ENCODE measurements around the gene PALLD. TPM values are rescaled to one million over a fixed set of nuclear protein-coding genes. Genes with fewer than 3 reads are reported as not detected.

Gene PALLD
- total RNA-seq, 1 donor from 2014 or later: 85.7 TPM

DNA sequence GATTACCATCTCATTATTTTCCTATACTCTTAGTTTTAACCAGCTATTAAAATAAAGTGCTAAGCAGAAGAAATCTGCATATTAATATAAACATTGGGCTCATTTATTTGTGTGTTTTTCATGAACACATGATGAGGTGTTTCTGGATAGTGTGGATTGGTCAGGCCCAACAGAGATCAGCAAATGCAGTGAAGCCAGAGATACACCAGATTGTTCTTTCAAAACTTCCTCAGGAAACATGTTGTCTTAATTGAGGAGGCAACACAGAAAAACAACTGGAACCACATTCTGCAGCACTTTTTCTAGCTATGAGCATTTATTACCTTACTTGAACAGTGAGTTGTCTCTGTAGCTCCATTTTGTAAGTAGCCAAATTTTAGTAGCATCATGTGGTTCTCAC, 69.9 kb downstream of the PALLD start:
- Mint-ChIP-seq H3K4me3 (no peak overlapping the region), H3K4me1 (peaks cover 14% of the 10 kb centered on the region), H3K27me3 (ENCODE audit: insufficient read depth, low read depth) (no peaks in the 10 kb centered on the region), H3K36me3 (no peaks in the 10 kb centered on the region), H3K27ac (no peak overlapping the region), H3K9me3 (no peaks in the 10 kb centered on the region)
- H3K9ac ChIP-seq: no peak overlapping the region
- H3K4me3 ChIP-seq: no peak overlapping the region
- H2AFZ ChIP-seq (replicated peaks): no peak overlapping the region
- no peak for DNase-seq (ENCODE audit: low spot score)
- H4K20me1 ChIP-seq (ENCODE audit: low read depth): no peaks in the 10 kb centered on the region
- H3K4me2 ChIP-seq: no peak overlapping the region
- no peaks in the 10 kb centered on the region for H3K79me2 ChIP-seq (ENCODE audit: low read depth)
- H3K4me1 ChIP-seq: no peaks in the 10 kb centered on the region
- no peaks in the 10 kb centered on the region for H3K9me3 ChIP-seq (ENCODE audit: low read depth)
- H3F3A ChIP-seq (ENCODE audit: low read depth): no peaks in the 10 kb centered on the region
- H3K27ac ChIP-seq: no peak overlapping the region
- TF ChIP-seq EZH2phosphoT487 (IDR thresholded peaks at IDR 0.05): no peak
- no peak for TF ChIP-seq EZH2 (IDR thresholded peaks at IDR 0.05)
- TF ChIP-seq, protein P1, sequence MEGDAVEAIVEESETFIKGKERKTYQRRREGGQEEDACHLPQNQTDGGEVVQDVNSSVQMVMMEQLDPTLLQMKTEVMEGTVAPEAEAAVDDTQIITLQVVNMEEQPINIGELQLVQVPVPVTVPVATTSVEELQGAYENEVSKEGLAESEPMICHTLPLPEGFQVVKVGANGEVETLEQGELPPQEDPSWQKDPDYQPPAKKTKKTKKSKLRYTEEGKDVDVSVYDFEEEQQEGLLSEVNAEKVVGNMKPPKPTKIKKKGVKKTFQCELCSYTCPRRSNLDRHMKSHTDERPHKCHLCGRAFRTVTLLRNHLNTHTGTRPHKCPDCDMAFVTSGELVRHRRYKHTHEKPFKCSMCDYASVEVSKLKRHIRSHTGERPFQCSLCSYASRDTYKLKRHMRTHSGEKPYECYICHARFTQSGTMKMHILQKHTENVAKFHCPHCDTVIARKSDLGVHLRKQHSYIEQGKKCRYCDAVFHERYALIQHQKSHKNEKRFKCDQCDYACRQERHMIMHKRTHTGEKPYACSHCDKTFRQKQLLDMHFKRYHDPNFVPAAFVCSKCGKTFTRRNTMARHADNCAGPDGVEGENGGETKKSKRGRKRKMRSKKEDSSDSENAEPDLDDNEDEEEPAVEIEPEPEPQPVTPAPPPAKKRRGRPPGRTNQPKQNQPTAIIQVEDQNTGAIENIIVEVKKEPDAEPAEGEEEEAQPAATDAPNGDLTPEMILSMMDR (IDR thresholded peaks at IDR 0.05): no peak
- H3K36me3 ChIP-seq: no peaks in the 10 kb centered on the region
- no peaks in the 10 kb centered on the region for H3K27me3 ChIP-seq

DNA sequence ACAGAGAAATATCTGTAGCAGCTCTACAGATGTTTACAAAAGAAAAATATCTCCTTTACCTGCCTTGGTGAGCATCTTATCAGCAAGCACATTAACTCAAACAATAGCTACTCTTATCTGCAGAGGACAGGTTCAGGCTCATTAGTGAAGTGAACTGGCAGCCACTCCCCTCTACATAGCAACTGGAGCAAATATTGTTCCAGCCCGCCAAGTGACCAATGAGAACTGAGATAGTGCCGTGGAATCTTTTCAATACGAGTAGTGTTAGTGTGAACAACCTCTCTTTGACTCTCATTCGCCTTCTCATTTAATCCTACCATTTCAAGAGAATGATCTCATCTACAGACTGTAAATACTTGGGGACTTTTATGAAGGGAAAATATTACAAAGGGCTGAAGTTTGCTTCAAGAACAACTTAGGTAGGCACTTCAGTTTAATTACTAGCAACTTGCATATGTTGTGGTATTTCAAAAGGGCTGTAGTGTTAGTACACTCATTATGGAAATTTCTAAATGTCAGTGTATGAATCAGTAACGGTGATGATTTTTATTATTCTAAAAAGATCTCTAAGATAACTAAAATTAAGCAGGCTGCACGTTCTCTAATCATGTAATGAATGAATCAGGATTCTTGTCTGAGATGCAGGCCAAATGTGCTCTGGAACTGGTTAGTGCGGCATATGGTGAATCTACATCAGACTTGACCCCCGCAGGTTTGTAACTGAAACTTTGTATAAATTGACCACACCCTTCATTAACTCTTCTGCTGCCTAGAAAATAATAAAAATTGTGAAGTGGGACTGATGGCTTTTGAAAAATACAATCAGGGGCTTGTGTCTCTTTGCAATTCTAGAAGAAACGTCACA, 72.4 kb downstream of the PALLD start:
- H3K4me3 Mint-ChIP-seq: no peak overlapping the region
- peaks cover 2% of the 10 kb centered on the region for H3K9me3 Mint-ChIP-seq
- peaks cover 16% of the 10 kb centered on the region for H3K4me1 Mint-ChIP-seq
- no peak overlapping the region for H3K27ac ChIP-seq
- H3K9ac ChIP-seq: no peak overlapping the region
- H3K4me2 ChIP-seq: no peak overlapping the region
- no peak overlapping the region for H3K27ac Mint-ChIP-seq
- H3K4me1 ChIP-seq: no peaks in the 10 kb centered on the region
- no peak overlapping the region for H3K4me3 ChIP-seq
- H3K36me3 Mint-ChIP-seq: peaks cover 2% of the 10 kb centered on the region
- no peaks in the 10 kb centered on the region for H4K20me1 ChIP-seq (ENCODE audit: low read depth)
- no peak for TF ChIP-seq EZH2phosphoT487 (IDR thresholded peaks at IDR 0.05)
- H3K27me3 ChIP-seq: no peaks in the 10 kb centered on the region
- no peak overlapping the region for H2AFZ ChIP-seq (replicated peaks)
- H3K79me2 ChIP-seq (ENCODE audit: low read depth): no peaks in the 10 kb centered on the region
- DNase-seq (ENCODE audit: low spot score): no peak
- H3K9me3 ChIP-seq (ENCODE audit: low read depth): no peaks in the 10 kb centered on the region
- H3F3A ChIP-seq (ENCODE audit: low read depth): no peaks in the 10 kb centered on the region
- H3K36me3 ChIP-seq: no peaks in the 10 kb centered on the region
- no peaks in the 10 kb centered on the region for H3K27me3 Mint-ChIP-seq (ENCODE audit: insufficient read depth, low read depth)

DNA sequence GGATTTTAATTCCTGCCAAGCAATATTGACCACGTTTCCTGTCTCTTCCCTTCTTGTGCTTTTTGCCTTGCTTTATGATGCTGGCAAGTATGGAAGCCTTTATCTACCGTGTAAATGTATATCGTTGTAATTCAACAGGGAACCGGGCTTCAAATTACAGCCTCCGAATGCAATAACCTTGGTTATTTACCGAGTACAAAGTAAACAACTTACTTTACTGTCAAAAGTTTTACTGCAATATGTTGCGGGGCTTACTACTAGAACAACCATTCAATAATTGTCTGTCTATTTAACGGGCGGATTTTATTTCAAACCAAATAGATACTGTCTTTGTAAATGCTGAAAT, 73.1 kb downstream of the PALLD start:
- no peak overlapping the region for H3K27ac Mint-ChIP-seq
- H3K4me3 Mint-ChIP-seq: no peak overlapping the region
- Histone ChIP-seq H3K4me1 (peaks cover 4% of the 10 kb centered on the region), H3K9me3 (ENCODE audit: low read depth) (no peaks in the 10 kb centered on the region), H4K20me1 (ENCODE audit: low read depth) (no peaks in the 10 kb centered on the region), H3F3A (ENCODE audit: low read depth) (no peaks in the 10 kb centered on the region), H3K4me2 (no peak overlapping the region), H3K9ac (no peak overlapping the region), H3K27me3 (no peaks in the 10 kb centered on the region), H3K27ac (no peak overlapping the region), H3K79me2 (ENCODE audit: low read depth) (no peaks in the 10 kb centered on the region), H3K4me3 (no peak overlapping the region), H3K36me3 (no peaks in the 10 kb centered on the region), H2AFZ (replicated peaks) (no peak overlapping the region)
- no peak for DNase-seq (ENCODE audit: low spot score)
- TF ChIP-seq EZH2 (IDR thresholded peaks at IDR 0.05): no peak
- TF ChIP-seq, protein P1 (IDR thresholded peaks at IDR 0.05): no peak
- no peak for TF ChIP-seq EZH2phosphoT487 (IDR thresholded peaks at IDR 0.05)
- peaks cover 22% of the 10 kb centered on the region for H3K4me1 Mint-ChIP-seq
- peaks cover 2% of the 10 kb centered on the region for H3K36me3 Mint-ChIP-seq
- peaks cover 2% of the 10 kb centered on the region for H3K9me3 Mint-ChIP-seq
- H3K27me3 Mint-ChIP-seq (ENCODE audit: insufficient read depth, low read depth): no peaks in the 10 kb centered on the region

DNA sequence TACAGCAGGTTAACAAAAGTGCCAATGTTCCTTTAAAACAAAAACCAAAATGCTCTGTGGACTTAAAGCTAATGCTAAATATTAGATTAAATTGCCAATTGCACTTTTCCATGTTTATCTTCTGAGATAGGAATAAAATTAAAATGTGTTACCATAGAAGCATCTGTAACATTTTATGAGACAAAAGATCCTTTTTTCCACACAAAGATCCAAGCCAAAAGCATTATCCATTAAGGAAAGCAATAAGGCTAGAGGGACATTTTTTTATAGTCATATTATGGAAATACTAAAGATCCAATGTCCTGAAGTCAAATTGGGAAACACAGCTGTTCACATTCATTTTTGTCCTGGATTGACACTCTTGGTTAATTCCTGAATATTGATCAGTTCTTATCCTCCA, 73.6 kb downstream of the PALLD start:
- no peak overlapping the region for H3K4me2 ChIP-seq
- Mint-ChIP-seq H3K9me3 (peaks cover 2% of the 10 kb centered on the region), H3K4me1 (peaks cover 21% of the 10 kb centered on the region), H3K36me3 (peaks cover 2% of the 10 kb centered on the region), H3K4me3 (no peak overlapping the region), H3K27me3 (ENCODE audit: insufficient read depth, low read depth) (no peaks in the 10 kb centered on the region), H3K27ac (no peak overlapping the region)
- no peaks in the 10 kb centered on the region for H3F3A ChIP-seq (ENCODE audit: low read depth)
- no peak overlapping the region for H3K9ac ChIP-seq
- TF ChIP-seq EZH2 (IDR thresholded peaks at IDR 0.05): no peak
- no peak for TF ChIP-seq EZH2phosphoT487 (IDR thresholded peaks at IDR 0.05)
- TF ChIP-seq, protein P1 (IDR thresholded peaks at IDR 0.05): no peak
- peaks cover 7% of the 10 kb centered on the region for H3K4me1 ChIP-seq
- H3K36me3 ChIP-seq: no peaks in the 10 kb centered on the region
- no peaks in the 10 kb centered on the region for H3K27me3 ChIP-seq
- no peaks in the 10 kb centered on the region for H3K79me2 ChIP-seq (ENCODE audit: low read depth)
- DNase-seq (ENCODE audit: low spot score): no peak
- H2AFZ ChIP-seq (replicated peaks): no peak overlapping the region
- H3K27ac ChIP-seq: no peak overlapping the region
- H4K20me1 ChIP-seq (ENCODE audit: low read depth): no peaks in the 10 kb centered on the region
- H3K9me3 ChIP-seq (ENCODE audit: low read depth): no peaks in the 10 kb centered on the region
- no peak overlapping the region for H3K4me3 ChIP-seq
